Caco-2 (cell line): ENCODE results near the gene PARP3. TPM values are rescaled to one million over a fixed set of nuclear protein-coding genes. Genes with fewer than 3 reads are reported as not detected.

Source experiments
- BruUV-seq: library from RNA; stranded (reverse); fragments of 400-500 nt; replicated peaks from 2 replicates; lab custom pipeline; 2021; lab: Mats Ljungman, UMichigan
- CTCF ChIA-PET: fragments of 300-600 bp; sonication (Branson Sonifier 250); formaldehyde crosslinking; loops from one replicate; lab custom pipeline; 2022; ENCODE audit warnings: antibody characterized with exemption; lab: Charles Lee
- POLR2A ChIA-PET: fragments of 300-600 bp; sonication (Branson Sonifier 250); formaldehyde crosslinking; loops from one replicate; lab custom pipeline; 2022; ENCODE audit warnings: antibody characterized with exemption; lab: Charles Lee
- DNase-seq, 2 experiments: peaks; one replicate each; pipeline versions ENCODE4 v3.0.0 to v3.0.0-alpha.2; 2020 to 2022
- H3K27me3 ChIP-seq: replicated peaks from 2 replicates; pipeline ENCODE4 v1.6.0; 2011; ENCODE audit warnings: low read length; ENCODE audit not compliant: control insufficient read depth, insufficient read depth
- H3K36me3 ChIP-seq: 2 replicates; pipeline ENCODE4 v1.5.1; 2011; ENCODE audit warnings: low read length; ENCODE audit not compliant: control insufficient read depth, insufficient read depth
- H3K4me1 ChIP-seq: fragments of 250-450 bp; sonication (Bioruptor Pico); 2 replicates; pipeline ENCODE4 v1.5.1; 2020; ENCODE audit warnings: mild to moderate bottlenecking
- H3K4me3 ChIP-seq: 2 replicates; pipeline ENCODE4 v1.5.1; 2011; ENCODE audit warnings: low read depth, mild to moderate bottlenecking, control low read depth, low read length
- H3K9me3 ChIP-seq: fragments of 250-450 bp; sonication (Bioruptor Pico); 2 replicates; pipeline ENCODE4 v1.5.1; 2020; ENCODE audit warnings: mild to moderate bottlenecking, moderate library complexity
- H3K27ac Mint-ChIP-seq: one replicate; pipeline ENCODE4 v1.8.0; 2022; ENCODE audit warnings: mixed read lengths; ENCODE audit not compliant: unreplicated experiment
- H3K27me3 Mint-ChIP-seq: one replicate; pipeline ENCODE4 v1.8.0; 2022; ENCODE audit warnings: mixed read lengths; ENCODE audit not compliant: insufficient read depth, unreplicated experiment
- H3K36me3 Mint-ChIP-seq: one replicate; pipeline ENCODE4 v1.8.0; 2022; ENCODE audit warnings: mild to moderate bottlenecking, mixed read lengths; ENCODE audit not compliant: insufficient read depth, unreplicated experiment
- H3K4me1 Mint-ChIP-seq: one replicate; pipeline ENCODE4 v1.8.0; 2022; ENCODE audit warnings: low read depth, mixed read lengths; ENCODE audit not compliant: unreplicated experiment
- H3K4me3 Mint-ChIP-seq: one replicate; pipeline ENCODE4 v1.8.0; 2022; ENCODE audit warnings: mild to moderate bottlenecking, moderate library complexity, mixed read lengths; ENCODE audit not compliant: unreplicated experiment
- H3K9me3 Mint-ChIP-seq: one replicate; pipeline ENCODE4 v1.8.0; 2022; ENCODE audit warnings: mixed read lengths; ENCODE audit not compliant: unreplicated experiment
- intact Hi-C: fragments of 100-400 bp; cut with micrococcal nuclease; formaldehyde crosslinking; loops from one replicate; pipeline ENCODE4 v1.10.0; 2022; ENCODE audit not compliant: unreplicated experiment
- total RNA-seq: library from RNA; stranded (reverse); gene quantifications from 2 replicates; pipeline ENCODE4 v1.2.3, GENCODE V29; 2022
- TF ChIP-seq, protein P1 (sequence below), 2 experiments: fragments of 200-600 bp in 1 of 2; IDR thresholded peaks; 1 replicate in 1 of 2; 2 replicates in 1 of 2; pipeline versions ENCODE4 v1.5.1 to v1.8.0; 2011 to 2022; ENCODE audit warnings: antibody characterized with exemption in 1 of 2, control low read depth in 1 of 2, inconsistent platforms in 1 of 2, low read depth in 1 of 2, low read length in 1 of 2, mild to moderate bottlenecking in 1 of 2, moderate library complexity in 1 of 2; ENCODE audit not compliant: insufficient read depth in 1 of 2, severe bottlenecking in 1 of 2, unreplicated experiment in 1 of 2

The PARP3 gene
- total RNA-seq, 1 experiment from 2014 or later, result 3.3 TPM

DNA sequence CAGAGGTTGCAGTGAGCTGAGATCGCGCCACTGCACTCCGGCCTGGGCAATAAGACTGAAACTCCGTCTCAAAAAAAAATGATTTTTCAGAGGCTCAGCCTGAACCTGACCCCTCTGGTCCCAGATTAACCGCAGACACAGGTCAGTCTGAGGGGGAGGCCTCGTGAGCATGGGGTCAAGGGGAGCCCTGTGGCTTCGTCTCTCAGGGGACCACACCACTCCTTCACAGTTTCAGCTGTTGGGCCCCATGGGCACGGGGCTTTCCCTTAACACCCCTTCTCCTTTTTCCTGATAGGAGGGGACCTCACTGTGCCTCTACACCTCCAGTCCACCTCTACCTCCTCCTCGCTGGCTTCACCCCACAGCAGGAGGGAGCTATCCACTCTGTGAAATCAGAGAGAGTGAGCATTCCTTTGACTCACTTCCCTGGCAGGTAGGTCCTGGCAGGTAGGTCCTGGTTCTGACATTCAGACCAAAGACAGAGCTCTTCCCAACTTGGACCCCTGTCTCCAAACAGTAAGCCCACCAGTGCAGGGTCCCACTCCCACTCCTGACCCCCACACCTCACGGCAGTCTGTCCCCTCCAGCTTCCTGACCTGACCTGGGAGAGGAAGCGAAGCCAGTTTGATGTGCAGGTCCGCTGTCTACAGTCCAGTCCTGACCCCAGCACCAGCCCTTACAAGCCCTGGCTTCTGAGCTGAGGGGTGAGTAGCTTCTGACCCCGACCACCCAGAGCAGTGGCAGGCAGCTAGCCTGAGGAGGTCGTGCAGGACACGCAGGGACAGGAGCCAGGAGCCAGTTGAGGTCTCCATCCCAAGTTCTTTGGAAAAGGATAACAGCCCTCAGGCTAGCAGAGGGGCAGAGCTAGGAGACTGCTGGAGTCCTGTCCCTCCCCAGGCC lies 9.4 kb upstream of the PARP3 start:
- Histone ChIP-seq H3K9me3 (no peaks in the 10 kb centered on the region), H3K36me3 (no peaks in the 10 kb centered on the region; the same call in 1 of the 2 replicates), H3K27me3 (no peaks in the 10 kb centered on the region), H3K4me1 (no peaks in the 10 kb centered on the region), H3K4me3 (no peak overlapping the region)
- no peak overlapping the region for H3K27ac Mint-ChIP-seq
- ChIA-PET CTCF (no interaction called here), POLR2A (no interaction called here)
- DNase-seq, result no peak
- H3K36me3 Mint-ChIP-seq, result peaks cover 39% of the 10 kb centered on the region
- TF ChIP-seq, protein P1, sequence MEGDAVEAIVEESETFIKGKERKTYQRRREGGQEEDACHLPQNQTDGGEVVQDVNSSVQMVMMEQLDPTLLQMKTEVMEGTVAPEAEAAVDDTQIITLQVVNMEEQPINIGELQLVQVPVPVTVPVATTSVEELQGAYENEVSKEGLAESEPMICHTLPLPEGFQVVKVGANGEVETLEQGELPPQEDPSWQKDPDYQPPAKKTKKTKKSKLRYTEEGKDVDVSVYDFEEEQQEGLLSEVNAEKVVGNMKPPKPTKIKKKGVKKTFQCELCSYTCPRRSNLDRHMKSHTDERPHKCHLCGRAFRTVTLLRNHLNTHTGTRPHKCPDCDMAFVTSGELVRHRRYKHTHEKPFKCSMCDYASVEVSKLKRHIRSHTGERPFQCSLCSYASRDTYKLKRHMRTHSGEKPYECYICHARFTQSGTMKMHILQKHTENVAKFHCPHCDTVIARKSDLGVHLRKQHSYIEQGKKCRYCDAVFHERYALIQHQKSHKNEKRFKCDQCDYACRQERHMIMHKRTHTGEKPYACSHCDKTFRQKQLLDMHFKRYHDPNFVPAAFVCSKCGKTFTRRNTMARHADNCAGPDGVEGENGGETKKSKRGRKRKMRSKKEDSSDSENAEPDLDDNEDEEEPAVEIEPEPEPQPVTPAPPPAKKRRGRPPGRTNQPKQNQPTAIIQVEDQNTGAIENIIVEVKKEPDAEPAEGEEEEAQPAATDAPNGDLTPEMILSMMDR (IDR thresholded peaks at IDR 0.05; ENCODE audit: insufficient read depth in 1 of 2, low read depth in 1 of 2, low read length in 1 of 2, severe bottlenecking in 1 of 2, unreplicated experiment in 1 of 2), result no peak
- intact Hi-C loops, result no loop called here
- no TSS peak for BruUV-seq
- no peaks in the 10 kb centered on the region for H3K9me3 Mint-ChIP-seq
- H3K4me3 Mint-ChIP-seq, result no peak overlapping the region
- H3K27me3 Mint-ChIP-seq, result no peaks in the 10 kb centered on the region
- H3K4me1 Mint-ChIP-seq, result no peaks in the 10 kb centered on the region

DNA sequence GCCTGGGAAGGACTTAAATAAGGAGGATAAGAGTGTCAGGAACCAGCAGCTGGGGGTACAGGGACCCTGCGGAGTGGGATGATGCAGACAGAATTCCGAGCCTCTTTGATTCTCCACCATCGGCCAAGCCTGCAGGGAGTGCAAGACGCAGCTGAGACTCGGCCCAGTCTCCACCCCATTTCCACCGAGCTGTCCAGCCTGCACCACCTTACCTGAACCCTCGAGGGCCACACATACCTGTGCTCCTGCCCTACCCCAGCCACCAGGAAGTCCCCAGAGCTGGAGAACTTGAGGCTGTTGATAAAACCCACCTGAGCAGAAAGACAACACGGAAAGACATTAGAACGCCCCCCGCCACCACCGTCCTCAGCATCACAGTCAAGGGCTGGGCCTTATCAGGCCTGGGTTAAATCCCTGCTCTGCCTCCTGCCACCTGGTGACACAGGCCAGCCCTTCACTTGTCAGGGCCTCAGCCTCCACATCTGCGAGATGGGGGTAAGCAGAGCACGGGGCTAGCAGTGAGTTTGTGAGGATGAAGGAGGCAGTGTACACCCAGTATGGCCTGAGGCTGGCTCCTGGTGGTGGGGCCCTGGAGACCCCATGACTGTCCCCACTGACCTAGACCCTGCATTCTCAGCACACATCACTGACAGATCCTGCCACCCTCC lies 8.6 kb upstream of the PARP3 start:
- Histone ChIP-seq H3K36me3 (no peaks in the 10 kb centered on the region; the same call in 1 of the 2 replicates), H3K4me1 (no peaks in the 10 kb centered on the region), H3K27me3 (no peaks in the 10 kb centered on the region), H3K4me3 (no peak overlapping the region), H3K9me3 (no peaks in the 10 kb centered on the region)
- Mint-ChIP-seq H3K9me3 (no peaks in the 10 kb centered on the region), H3K27me3 (no peaks in the 10 kb centered on the region), H3K36me3 (peaks cover 48% of the 10 kb centered on the region), H3K4me3 (no peak overlapping the region), H3K27ac (no peak overlapping the region), H3K4me1 (no peaks in the 10 kb centered on the region)
- intact Hi-C loops, result no loop called here
- TF ChIP-seq, protein P1 (IDR thresholded peaks at IDR 0.05; ENCODE audit: insufficient read depth in 1 of 2, low read depth in 1 of 2, low read length in 1 of 2, severe bottlenecking in 1 of 2, unreplicated experiment in 1 of 2), result no peak
- BruUV-seq, result no TSS peak
- no peak for DNase-seq
- CTCF ChIA-PET, result no interaction called here
- POLR2A ChIA-PET, result no interaction called here

DNA sequence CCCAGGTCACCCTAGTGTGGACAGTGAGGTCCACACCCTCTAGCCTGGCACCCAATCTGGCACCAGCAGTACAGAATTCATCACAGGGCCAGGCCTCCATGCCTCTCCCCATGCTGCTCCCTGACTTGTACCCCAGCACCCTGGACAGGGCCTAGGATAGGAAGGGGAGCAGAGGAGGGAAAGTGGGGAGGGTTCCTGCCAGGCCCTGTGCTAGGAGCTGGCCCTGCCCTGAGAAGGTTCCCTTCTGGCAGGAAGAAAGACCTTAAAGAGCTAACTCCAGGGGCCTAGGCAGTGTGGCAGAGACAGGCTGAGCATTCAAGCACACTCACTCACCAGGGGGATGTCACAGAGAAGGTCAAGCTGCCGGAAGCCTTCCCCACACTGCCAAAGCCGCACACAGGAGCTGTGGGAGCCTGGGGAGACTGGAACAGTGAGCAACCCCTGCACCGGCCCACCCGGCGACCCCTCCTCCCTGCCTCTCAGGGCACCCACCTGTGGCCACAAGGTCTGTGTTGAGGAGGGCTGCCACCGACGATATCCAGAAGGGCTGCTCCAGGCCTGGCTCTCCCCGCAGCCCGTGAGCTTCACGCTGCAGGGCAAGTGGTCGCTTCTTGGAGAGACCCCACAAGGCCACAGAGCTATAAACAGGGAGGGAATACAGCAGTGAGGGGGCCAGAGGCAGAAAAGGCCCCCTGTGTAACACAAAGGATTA lies 7.9 kb upstream of the PARP3 start:
- CTCF ChIA-PET, result no interaction called here
- BruUV-seq, result no TSS peak
- Mint-ChIP-seq H3K4me3 (no peak overlapping the region), H3K36me3 (peaks cover 51% of the 10 kb centered on the region), H3K27ac (no peak overlapping the region), H3K27me3 (no peaks in the 10 kb centered on the region), H3K4me1 (no peaks in the 10 kb centered on the region), H3K9me3 (no peaks in the 10 kb centered on the region)
- DNase-seq, result no peak
- intact Hi-C loops, result no loop called here
- H3K9me3 ChIP-seq, result no peaks in the 10 kb centered on the region
- TF ChIP-seq, protein P1 (IDR thresholded peaks at IDR 0.05; ENCODE audit: insufficient read depth in 1 of 2, low read depth in 1 of 2, low read length in 1 of 2, severe bottlenecking in 1 of 2, unreplicated experiment in 1 of 2), result no peak
- H3K36me3 ChIP-seq, result no peaks in the 10 kb centered on the region; the same call in 1 of the 2 replicates
- POLR2A ChIA-PET, result no interaction called here
- H3K4me3 ChIP-seq, result no peak overlapping the region
- no peaks in the 10 kb centered on the region for H3K27me3 ChIP-seq
- no peaks in the 10 kb centered on the region for H3K4me1 ChIP-seq
